B cell (primary cell): Measurements from ENCODE around the gene DNAAF5. TPM values are rescaled to one million over a fixed set of nuclear protein-coding genes. Genes with fewer than 3 reads are reported as not detected.

Experiments used
- ATAC-seq: fragments of 200-7000 bp; cut with Tn5 transposase; one replicate; pipeline ENCODE4 v1.10.0; 2021; ENCODE audit warnings: low read depth, mild to moderate bottlenecking, moderate number of reproducible peaks, moderate library complexity
- CTCF ChIA-PET: fragments of 350-600 bp; sonication (Branson Sonifier 250); formaldehyde crosslinking; loops from one replicate; lab custom pipeline; 2021; ENCODE audit warnings: antibody characterized with exemption, inconsistent platforms; lab: Charles Lee
- POLR2A ChIA-PET: fragments of 350-600 bp; sonication (Branson Sonifier 250); formaldehyde crosslinking; loops from one replicate; lab custom pipeline; 2021; ENCODE audit warnings: antibody characterized with exemption; lab: Charles Lee
- DNase-seq: peaks from one replicate; pipeline ENCODE4 v3.0.0; 2013
- H2AFZ ChIP-seq: 2 replicates; pipeline ENCODE4 v1.6.1; 2012; ENCODE audit warnings: mild to moderate bottlenecking, low read depth, low read length; ENCODE audit not compliant: insufficient read depth, poor library complexity, severe bottlenecking
- H3K27ac ChIP-seq, 2 donors: 1 replicate in 1 of 2; 2 replicates in 1 of 2; pipeline ENCODE4 v1.5.1; 2012 to 2013; ENCODE audit warnings: low read length in 2 of 2, mild to moderate bottlenecking in 2 of 2, moderate library complexity in 1 of 2
- H3K27me3 ChIP-seq, 4 experiments: fragments of 200-600 bp in 1 of 4; sonication (generic) in 1 of 4; replicated peaks in 1 of 4; 1 replicate in 2 of 4; 2 replicates in 2 of 4; pipeline versions ENCODE4 v1.6.1 to v1.7.0; 2013 to 2016; ENCODE audit warnings: low read length in 3 of 4, mild to moderate bottlenecking in 2 of 4, mixed read lengths in 1 of 4, moderate library complexity in 1 of 4; ENCODE audit not compliant: insufficient read depth in 4 of 4, control insufficient read depth in 3 of 4; ENCODE audit errors: control extremely low read depth in 1 of 4
- H3K36me3 ChIP-seq, 2 experiments: replicated peaks in 1 of 2; 1 replicate in 1 of 2; 2 replicates in 1 of 2; pipeline versions ENCODE4 v1.6.1 to v1.7.1; 2013; ENCODE audit warnings: low read length in 1 of 2; ENCODE audit not compliant: insufficient read depth in 2 of 2, control insufficient read depth in 1 of 2; ENCODE audit errors: control extremely low read depth in 1 of 2, extremely low read depth in 1 of 2
- H3K4me1 ChIP-seq, 2 donors: fragments of 200-600 bp in 1 of 2; sonication (generic) in 1 of 2; 1 replicate in 1 of 2; 2 replicates in 1 of 2; pipeline versions ENCODE4 v1.5.1 to v1.6.1; 2013 to 2017; ENCODE audit warnings: low read length in 2 of 2; ENCODE audit not compliant: control insufficient read depth in 2 of 2, insufficient read depth in 2 of 2
- H3K4me2 ChIP-seq: replicated peaks from 2 replicates; pipeline ENCODE3; 2012; ENCODE audit warnings: mild to moderate bottlenecking, low read depth, low read length; ENCODE audit not compliant: poor library complexity, severe bottlenecking
- H3K4me3 ChIP-seq, 5 experiments: fragments of 200-600 bp in 1 of 5; sonication (generic) in 1 of 5; 1 replicate in 3 of 5; 2 replicates in 2 of 5; pipeline versions ENCODE4 v1.5.1 to v1.7.0; 2011 to 2016; ENCODE audit warnings: low read length in 4 of 5, mild to moderate bottlenecking in 4 of 5, low read depth in 2 of 5, control low read depth in 1 of 5, moderate library complexity in 1 of 5; ENCODE audit not compliant: insufficient read depth in 1 of 5; ENCODE audit errors: control extremely low read depth in 1 of 5, extremely low read depth in 1 of 5
- H3K79me2 ChIP-seq: fragments of 200-600 bp; sonication (generic); one replicate; pipeline ENCODE4 v1.6.0; 2016; ENCODE audit warnings: low read length; ENCODE audit not compliant: control insufficient read depth, insufficient read depth
- H3K9ac ChIP-seq: fragments of 200-600 bp; sonication (generic); 2 replicates; pipeline ENCODE4 v1.6.1; 2017; ENCODE audit warnings: mild to moderate bottlenecking, low read length, moderate library complexity
- H3K9me3 ChIP-seq, 3 donors: one replicate each; pipeline versions ENCODE4 v1.6.1 to v1.7.1; 2013; ENCODE audit warnings: low read length in 2 of 3; ENCODE audit not compliant: control insufficient read depth in 2 of 3, insufficient read depth in 1 of 3; ENCODE audit errors: control extremely low read depth in 1 of 3
- H4K20me1 ChIP-seq: 2 replicates; pipeline ENCODE4 v1.6.0; 2012; ENCODE audit warnings: mild to moderate bottlenecking, low read length; ENCODE audit not compliant: insufficient read depth, control insufficient read depth, poor library complexity, severe bottlenecking
- H3K27ac Mint-ChIP-seq: one replicate; pipeline ENCODE4 v1.8.0; 2021; ENCODE audit warnings: mixed read lengths
- H3K27me3 Mint-ChIP-seq: one replicate; pipeline ENCODE4 v1.8.0; 2021; ENCODE audit warnings: mixed read lengths
- H3K4me1 Mint-ChIP-seq: one replicate; pipeline ENCODE4 v1.8.0; 2021; ENCODE audit warnings: mixed read lengths
- H3K4me3 Mint-ChIP-seq: one replicate; pipeline ENCODE4 v1.8.0; 2021; ENCODE audit warnings: mixed read lengths
- H3K9me3 Mint-ChIP-seq: one replicate; pipeline ENCODE4 v1.8.0; 2022; ENCODE audit warnings: mixed read lengths; ENCODE audit not compliant: insufficient read depth
- EZH2 ChIP-seq: IDR thresholded peaks from 2 replicates; pipeline ENCODE4 v1.6.1; 2012; ENCODE audit warnings: borderline replicate concordance, low read depth, mild to moderate bottlenecking, moderate library complexity, low read length; ENCODE audit not compliant: insufficient read depth, poor library complexity, severe bottlenecking
- WGBS: methylation state at CpG from one replicate; pipeline ENCODE4 v1.1.5; 2013; ENCODE audit warnings: missing lambda C conversion rate; ENCODE audit not compliant: insufficient coverage; 5-methylcytosine and 5-hydroxymethylcytosine counted together
- intact Hi-C: fragments of 100-400 bp; cut with micrococcal nuclease; formaldehyde crosslinking; loops from one replicate; pipeline ENCODE4 v1.10.0; 2022
- polyA plus RNA-seq: library from polyadenylated mRNA; depleted of rRNA; stranded (reverse); fragments of >200 nt; gene quantifications from 2 replicates; pipeline ENCODE4 v1.2.3, GENCODE V29; 2012
- total RNA-seq, 2 donors: library from RNA; stranded (reverse); fragments of 120-200 nt in 1 of 2; gene quantifications; 1 replicate in 1 of 2; 2 replicates in 1 of 2; pipeline versions ENCODE4 v1.2.3 to v1.2.4, GENCODE V29; 2013 to 2022
- TF ChIP-seq, protein P1 (sequence below): fragments of 200-600 bp; IDR thresholded peaks from one replicate; pipeline ENCODE4 v1.8.0; 2022; ENCODE audit warnings: antibody characterized with exemption, mild to moderate bottlenecking

Gene DNAAF5
- total and polyA plus RNA-seq, 2 donors (not counting 1 experiment from before 2014, with no cell fraction given) = 18.0 to 21.4 TPM

DNA sequence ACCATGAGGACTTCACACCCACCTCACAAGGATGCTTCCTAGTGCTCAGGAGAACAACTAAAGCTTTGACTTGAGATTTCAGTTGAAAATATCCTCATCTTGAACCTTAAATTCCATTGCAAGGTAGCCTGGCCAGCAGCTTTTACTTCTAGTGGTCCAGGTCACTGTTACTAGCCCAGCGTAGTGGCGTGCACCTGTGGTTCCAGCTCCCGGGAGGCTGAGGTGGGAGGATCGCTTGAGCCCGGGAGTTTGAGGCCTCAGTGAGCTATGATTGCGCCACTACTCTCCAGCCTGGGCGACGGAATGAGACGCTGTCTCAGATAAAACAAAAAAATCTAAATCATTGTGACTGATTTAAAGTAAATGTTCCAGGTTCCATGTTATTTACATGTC, 28.9 kb downstream of the DNAAF5 start:
- H3K4me2 ChIP-seq = no peak overlapping the region
- H3K27ac ChIP-seq = no peak overlapping the region
- WGBS = 100% methylated on average over 5 of the region's 9 CpGs
- Mint-ChIP-seq H3K27me3 (no peaks in the 10 kb centered on the region), H3K9me3 (no peaks in the 10 kb centered on the region), H3K4me1 (no peaks in the 10 kb centered on the region), H3K4me3 (no peak overlapping the region), H3K27ac (no peak overlapping the region)
- no peaks in the 10 kb centered on the region for H3K9me3 ChIP-seq
- no peak overlapping the region for H3K9ac ChIP-seq
- DNase-seq (no peak), ATAC-seq (no peak)
- ChIA-PET POLR2A (no interaction called here), CTCF (no interaction called here)
- no peaks in the 10 kb centered on the region for H3K79me2 ChIP-seq
- H2AFZ ChIP-seq = no peak overlapping the region
- no peaks in the 10 kb centered on the region for H4K20me1 ChIP-seq
- no peak overlapping the region for H3K4me3 ChIP-seq
- H3K4me1 ChIP-seq = no peaks in the 10 kb centered on the region
- intact Hi-C loops = no loop called here
- peaks cover 2 to 37% of the 10 kb centered on the region in 2 experiments for H3K36me3 ChIP-seq
- no peaks in the 10 kb centered on the region for H3K27me3 ChIP-seq
- TF ChIP-seq, protein P1, sequence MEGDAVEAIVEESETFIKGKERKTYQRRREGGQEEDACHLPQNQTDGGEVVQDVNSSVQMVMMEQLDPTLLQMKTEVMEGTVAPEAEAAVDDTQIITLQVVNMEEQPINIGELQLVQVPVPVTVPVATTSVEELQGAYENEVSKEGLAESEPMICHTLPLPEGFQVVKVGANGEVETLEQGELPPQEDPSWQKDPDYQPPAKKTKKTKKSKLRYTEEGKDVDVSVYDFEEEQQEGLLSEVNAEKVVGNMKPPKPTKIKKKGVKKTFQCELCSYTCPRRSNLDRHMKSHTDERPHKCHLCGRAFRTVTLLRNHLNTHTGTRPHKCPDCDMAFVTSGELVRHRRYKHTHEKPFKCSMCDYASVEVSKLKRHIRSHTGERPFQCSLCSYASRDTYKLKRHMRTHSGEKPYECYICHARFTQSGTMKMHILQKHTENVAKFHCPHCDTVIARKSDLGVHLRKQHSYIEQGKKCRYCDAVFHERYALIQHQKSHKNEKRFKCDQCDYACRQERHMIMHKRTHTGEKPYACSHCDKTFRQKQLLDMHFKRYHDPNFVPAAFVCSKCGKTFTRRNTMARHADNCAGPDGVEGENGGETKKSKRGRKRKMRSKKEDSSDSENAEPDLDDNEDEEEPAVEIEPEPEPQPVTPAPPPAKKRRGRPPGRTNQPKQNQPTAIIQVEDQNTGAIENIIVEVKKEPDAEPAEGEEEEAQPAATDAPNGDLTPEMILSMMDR = no peak
- no peak for TF ChIP-seq EZH2

DNA sequence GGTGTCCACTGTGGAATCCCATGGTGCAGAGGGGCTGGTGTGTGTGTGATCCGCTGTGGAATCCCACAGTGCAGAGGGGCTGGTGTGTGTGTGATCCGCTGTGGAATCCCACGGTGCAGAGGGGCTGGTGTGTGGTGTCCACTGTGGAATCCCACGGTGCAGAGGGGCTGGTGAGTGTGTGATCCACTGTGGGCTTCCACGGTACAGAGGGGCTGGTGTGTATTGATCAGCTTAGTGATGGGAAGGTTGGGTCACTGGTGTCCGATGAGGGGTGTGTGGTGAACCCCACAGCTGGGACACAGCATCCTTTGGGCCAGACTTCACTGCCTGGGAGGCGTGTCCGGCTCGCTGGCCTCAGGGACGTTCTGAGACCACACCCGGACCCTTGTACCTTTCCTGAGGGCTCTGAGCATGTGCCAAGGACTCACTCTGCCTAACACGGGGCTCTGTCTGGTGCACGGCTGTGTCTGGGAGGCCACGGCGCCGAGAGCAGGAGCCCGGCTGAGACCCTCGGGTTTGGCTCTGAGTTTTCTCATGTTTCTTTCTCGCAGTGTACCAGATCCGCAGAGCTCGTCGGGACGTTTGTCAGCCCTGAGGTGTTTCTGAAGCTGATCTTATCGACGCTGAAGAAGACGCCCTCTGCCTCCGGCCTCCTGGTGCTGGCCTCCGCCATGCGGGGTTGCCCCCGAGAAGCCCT, 29.9 kb downstream of the DNAAF5 start:
- H4K20me1 ChIP-seq = no peaks in the 10 kb centered on the region
- Mint-ChIP-seq H3K9me3 (no peaks in the 10 kb centered on the region), H3K4me3 (no peak overlapping the region), H3K27ac (no peak overlapping the region), H3K27me3 (no peaks in the 10 kb centered on the region), H3K4me1 (no peaks in the 10 kb centered on the region)
- H3K4me1 ChIP-seq = no peaks in the 10 kb centered on the region
- POLR2A ChIA-PET = no interaction called here
- no peak overlapping the region for H3K27ac ChIP-seq
- H3K9me3 ChIP-seq = no peaks in the 10 kb centered on the region
- no peaks in the 10 kb centered on the region for H3K27me3 ChIP-seq
- H3K36me3 ChIP-seq = peaks cover 2 to 37% of the 10 kb centered on the region in 2 experiments
- no peak overlapping the region for H3K4me2 ChIP-seq
- TF ChIP-seq, protein P1 = no peak
- no peak for TF ChIP-seq EZH2
- 98% methylated on average over 30 of the region's 30 CpGs for WGBS
- no peak overlapping the region for H3K9ac ChIP-seq
- DNase-seq (no peak), ATAC-seq (no peak)
- H3K79me2 ChIP-seq = no peaks in the 10 kb centered on the region
- intact Hi-C loops = no loop called here
- no peak overlapping the region for H2AFZ ChIP-seq
- CTCF ChIA-PET = no interaction called here
- no peak overlapping the region for H3K4me3 ChIP-seq
